Astrocyte (in vitro differentiated cells and primary cell): Measurements from ENCODE around the gene UBXN1. TPM values are rescaled to one million over a fixed set of nuclear protein-coding genes. Genes with fewer than 3 reads are reported as not detected.

Experiments used
- DNase-seq: peaks from one replicate; pipeline ENCODE4 v3.0.0-alpha.2; 2010; ENCODE audit warnings: low read depth
- FAIRE-seq: peaks from 2 replicates; lab custom pipeline; 2011; peaks lifted over from hg19 to GRCh38; lab: Jason Lieb, UNC
- H2AFZ ChIP-seq: 2 replicates; pipeline ENCODE4 v1.6.0; 2012; ENCODE audit warnings: low read depth, low read length, inconsistent platforms
- H3K27ac ChIP-seq: 2 replicates; pipeline ENCODE4 v1.5.1; 2011; ENCODE audit warnings: low read depth, low read length, inconsistent platforms
- H3K27me3 ChIP-seq: 2 replicates; pipeline ENCODE4 v1.6.0; 2011; ENCODE audit warnings: low read length, inconsistent platforms; ENCODE audit not compliant: insufficient read depth
- H3K36me3 ChIP-seq: 2 replicates; pipeline ENCODE4 v1.5.1; 2011; ENCODE audit warnings: low read length, inconsistent platforms; ENCODE audit not compliant: insufficient read depth
- H3K4me1 ChIP-seq: 2 replicates; pipeline ENCODE4 v1.5.1; 2011; ENCODE audit warnings: low read length, inconsistent platforms; ENCODE audit not compliant: insufficient read depth
- H3K4me2 ChIP-seq: 2 replicates; pipeline ENCODE4 v1.6.0; 2012; ENCODE audit warnings: low read length, inconsistent platforms
- H3K4me3 ChIP-seq: 2 replicates; pipeline ENCODE4 v1.5.1; 2011; ENCODE audit warnings: low read depth, mild to moderate bottlenecking, low read length, inconsistent platforms; ENCODE audit not compliant: insufficient read depth
- H3K79me2 ChIP-seq: 2 replicates; pipeline ENCODE4 v1.6.0; 2012; ENCODE audit warnings: mild to moderate bottlenecking, low read length, inconsistent platforms; ENCODE audit not compliant: insufficient read depth
- H3K9ac ChIP-seq: 2 replicates; pipeline ENCODE4 v1.6.0; 2012; ENCODE audit warnings: mild to moderate bottlenecking, low read length, inconsistent platforms
- H3K9me3 ChIP-seq: 2 replicates; pipeline ENCODE4 v1.5.1; 2012; ENCODE audit warnings: low read depth, mild to moderate bottlenecking, low read length, inconsistent platforms; ENCODE audit not compliant: insufficient read depth
- H4K20me1 ChIP-seq: 2 replicates; pipeline ENCODE4 v1.6.0; 2012; ENCODE audit warnings: low read length, inconsistent platforms; ENCODE audit not compliant: insufficient read depth
- H3K27ac Mint-ChIP-seq: one replicate; pipeline ENCODE4 v1.8.0; 2021; ENCODE audit warnings: mild to moderate bottlenecking, mixed read lengths; ENCODE audit not compliant: unreplicated experiment
- H3K27me3 Mint-ChIP-seq: one replicate; pipeline ENCODE4 v1.8.0; 2021; ENCODE audit warnings: low read depth, mixed read lengths; ENCODE audit not compliant: unreplicated experiment
- H3K36me3 Mint-ChIP-seq: one replicate; pipeline ENCODE4 v1.8.0; 2021; ENCODE audit warnings: low read depth, mixed read lengths; ENCODE audit not compliant: unreplicated experiment
- H3K4me1 Mint-ChIP-seq: one replicate; pipeline ENCODE4 v1.8.0; 2021; ENCODE audit warnings: low read depth, mixed read lengths; ENCODE audit not compliant: unreplicated experiment
- H3K4me3 Mint-ChIP-seq: one replicate; pipeline ENCODE4 v1.8.0; 2021; ENCODE audit warnings: mild to moderate bottlenecking, moderate library complexity, mixed read lengths; ENCODE audit not compliant: unreplicated experiment
- H3K9me3 Mint-ChIP-seq: one replicate; pipeline ENCODE4 v1.8.0; 2021; ENCODE audit warnings: mild to moderate bottlenecking, mixed read lengths; ENCODE audit not compliant: unreplicated experiment
- CTCF ChIP-seq: IDR thresholded peaks from 2 replicates; pipeline ENCODE4 v1.5.1; 2011; ENCODE audit warnings: low read depth, mild to moderate bottlenecking, inconsistent platforms, low read length, moderate library complexity; ENCODE audit not compliant: insufficient read depth
- EZH2 ChIP-seq: IDR thresholded peaks from 2 replicates; pipeline ENCODE4 v1.6.1; 2012; ENCODE audit warnings: mild to moderate bottlenecking, low read length, inconsistent platforms; ENCODE audit not compliant: insufficient read depth
- total RNA-seq: library from RNA; stranded (reverse); gene quantifications from 2 replicates; pipeline ENCODE4 v1.2.1, GENCODE V29; 2021

The UBXN1 gene
- total RNA-seq, 1 donor from 2014 or later: 80.0 TPM

GRCh38 chr11:62687508-62688396 lies 8.9 kb upstream of the UBXN1 start:
- Histone ChIP-seq H3K79me2 (no peaks in the 10 kb centered on the region), H3K9me3 (no peaks in the 10 kb centered on the region), H4K20me1 (no peaks in the 10 kb centered on the region), H3K4me3 (peak overlapping the region; percentile 33), H3K4me2 (peak overlapping the region; percentile 73), H3K27me3 (peaks cover 3% of the 10 kb centered on the region), H3K4me1 (peaks cover 13% of the 10 kb centered on the region), H3K36me3 (peaks cover 10% of the 10 kb centered on the region), H3K9ac (peak overlapping the region; percentile 23), H3K27ac (no peak overlapping the region), H2AFZ (peak overlapping the region; percentile 73)
- DNase-seq: no peak
- Mint-ChIP-seq H3K27ac (no peak overlapping the region), H3K27me3 (no peaks in the 10 kb centered on the region), H3K4me1 (peaks cover 13% of the 10 kb centered on the region), H3K4me3 (no peak overlapping the region), H3K36me3 (peaks cover 3% of the 10 kb centered on the region), H3K9me3 (no peaks in the 10 kb centered on the region)
- TF ChIP-seq CTCF (no peak), EZH2 (peak; percentile 66)
- FAIRE-seq: no peak

GRCh38 chr11:62682518-62682917 lies 3.6 kb upstream of the UBXN1 start:
- H3K4me1 Mint-ChIP-seq: peaks cover 12% of the 10 kb centered on the region

More at GRCh38 chr11:62682518-62682917, 3.6 kb upstream of the UBXN1 start:
- Histone ChIP-seq H3K27ac (no peak overlapping the region), H4K20me1 (peaks cover 4% of the 10 kb centered on the region), H3K4me2 (no peak overlapping the region), H2AFZ (no peak overlapping the region), H3K9me3 (no peaks in the 10 kb centered on the region), H3K4me1 (peaks cover 16% of the 10 kb centered on the region), H3K79me2 (peaks cover 19% of the 10 kb centered on the region), H3K36me3 (peaks cover 2% of the 10 kb centered on the region), H3K9ac (no peak overlapping the region), H3K27me3 (peaks cover 3% of the 10 kb centered on the region), H3K4me3 (no peak overlapping the region)
- no peak overlapping the region for H3K27ac Mint-ChIP-seq
- H3K36me3 Mint-ChIP-seq: peaks cover 5% of the 10 kb centered on the region
- H3K4me3 Mint-ChIP-seq: no peak overlapping the region
- no peaks in the 10 kb centered on the region for H3K9me3 Mint-ChIP-seq
- TF ChIP-seq CTCF (no peak), EZH2 (no peak)
- no peak for DNase-seq
- H3K27me3 Mint-ChIP-seq: no peaks in the 10 kb centered on the region
- FAIRE-seq: no peak
